Midbrain (tissue), 1 donor: ENCODE measurements around the gene RABGAP1.

Experiments used
- DNase-seq: peaks from one replicate; lab custom pipeline; 2025; lab: John Stamatoyannopoulos, UW

The RABGAP1 gene

GRCh38 chr9:122944960-122945888, 4.4 kb downstream of the RABGAP1 start:
- no peak for DNase-seq

DNA sequence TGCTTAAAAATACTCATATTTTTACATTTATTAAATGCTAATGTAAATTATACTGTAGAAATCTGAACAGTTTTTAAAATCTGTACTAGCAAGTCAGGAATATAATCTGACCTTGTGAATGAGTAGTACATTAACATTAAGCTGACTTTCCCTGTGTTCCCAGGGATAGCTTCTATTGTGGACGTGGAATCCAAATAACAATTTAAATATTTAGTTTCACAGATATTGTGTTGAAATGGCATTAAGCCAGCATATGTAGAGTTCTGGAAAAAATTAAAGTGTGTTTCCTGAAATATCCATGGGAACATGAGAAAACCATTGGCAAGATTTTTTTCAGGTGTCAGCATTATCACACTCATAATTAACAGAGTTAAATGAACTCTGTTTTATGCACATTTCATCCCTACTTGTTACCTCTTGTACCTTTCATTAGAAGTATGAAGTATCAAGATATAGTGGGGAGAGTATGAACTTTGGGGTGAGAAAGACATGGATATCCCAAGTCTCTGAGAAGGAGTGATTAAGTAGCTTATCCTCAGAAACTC, 5.7 kb downstream of the RABGAP1 start:
- DNase-seq, result no peak

- DNase-seq, result no peak
These were observed 7.5 kb downstream of the RABGAP1 start for GRCh38 chr9:122948313-122948712.

GRCh38 chr9:122949696-122950095, 8.9 kb downstream of the RABGAP1 start:
- DNase-seq, result peak; percentile 4

DNA sequence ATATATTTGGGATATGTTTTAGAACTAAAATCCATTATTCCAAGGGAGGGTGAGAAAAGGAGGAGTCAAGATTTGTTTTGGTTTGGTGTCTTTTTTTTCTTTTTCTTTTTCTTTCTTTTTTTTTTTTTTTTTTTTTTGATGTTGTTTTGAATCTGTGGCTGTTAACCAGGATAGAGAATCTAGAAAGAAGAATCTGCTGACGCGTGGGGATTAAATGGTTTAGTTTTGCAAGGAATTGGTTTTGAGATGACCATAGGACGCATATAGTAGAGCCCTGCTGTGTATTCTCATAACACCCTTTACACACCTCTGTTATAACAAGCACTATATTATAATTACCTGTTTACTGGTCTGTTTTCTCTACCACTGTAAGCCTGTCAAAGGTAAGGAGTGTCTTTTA, 9.4 kb downstream of the RABGAP1 start:
- DNase-seq, result no peak

GRCh38 chr9:122951056-122951455, 10.2 kb downstream of the RABGAP1 start:
- DNase-seq, result no peak

GRCh38 chr9:122954253-122954691, 13.5 kb downstream of the RABGAP1 start:
- no peak for DNase-seq

DNA sequence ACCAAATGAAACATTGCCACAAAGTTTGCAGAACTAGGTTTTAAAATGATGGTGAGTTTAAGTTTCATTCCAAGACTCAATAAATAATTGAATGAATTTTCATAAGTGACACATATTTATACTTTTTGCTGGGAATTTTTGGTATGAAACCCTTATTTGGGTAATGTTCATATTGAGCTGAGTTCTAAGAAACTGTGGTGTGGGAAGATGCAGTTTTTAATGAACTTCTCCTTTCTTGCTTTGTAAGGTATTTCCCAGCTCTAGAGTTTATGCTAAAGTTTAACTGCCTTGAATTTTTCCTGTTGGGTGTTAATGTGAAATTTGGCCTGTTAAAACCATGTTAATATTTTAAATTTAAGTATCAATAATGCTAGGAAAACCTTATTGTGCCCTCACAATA, 15.1 kb downstream of the RABGAP1 start:
- no peak for DNase-seq

GRCh38 chr9:122961139-122961538, 20.3 kb downstream of the RABGAP1 start:
- DNase-seq, result no peak

DNA sequence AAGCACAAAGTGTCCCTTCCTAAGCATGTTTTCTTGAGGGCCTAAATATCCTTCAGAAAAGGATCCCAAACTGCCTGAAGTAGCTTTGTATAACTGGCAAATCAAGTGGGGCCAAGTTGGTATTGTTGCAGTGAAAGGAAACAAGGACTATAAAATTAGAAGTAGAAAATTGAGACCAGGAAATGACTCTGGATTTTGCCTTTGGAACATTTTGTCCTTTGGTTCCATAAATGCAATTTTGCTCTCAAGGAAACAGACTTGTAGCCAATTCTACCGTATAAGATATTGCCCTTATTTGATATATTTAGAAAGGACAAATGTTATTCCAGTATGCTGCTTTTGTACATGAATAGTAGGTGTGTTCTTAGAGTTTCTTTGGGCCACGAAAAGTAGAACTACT, 34.4 kb downstream of the RABGAP1 start:
- no peak for DNase-seq

DNA sequence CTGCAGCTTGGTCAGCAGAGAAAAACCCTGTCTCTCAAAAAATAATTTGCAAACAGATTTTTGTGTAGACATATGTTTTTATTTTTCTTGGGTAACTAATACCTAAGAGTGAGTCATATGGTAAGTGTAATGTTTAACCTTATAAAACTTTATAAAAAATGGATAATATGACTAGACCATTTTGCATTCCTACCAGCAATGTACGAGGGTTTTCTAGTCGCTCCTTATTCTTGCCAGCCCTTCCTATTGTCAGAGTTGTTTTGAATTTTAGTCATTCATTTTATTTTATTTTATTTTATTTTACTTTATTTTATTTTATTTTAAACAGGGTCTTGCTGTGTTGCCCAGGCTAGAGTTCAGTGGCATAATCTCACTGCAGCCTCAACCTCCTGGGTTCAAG, 37.8 kb downstream of the RABGAP1 start:
- no peak for DNase-seq

- DNase-seq, result no peak
These were observed 45.2 kb downstream of the RABGAP1 start for GRCh38 chr9:122986010-122986409.

DNA sequence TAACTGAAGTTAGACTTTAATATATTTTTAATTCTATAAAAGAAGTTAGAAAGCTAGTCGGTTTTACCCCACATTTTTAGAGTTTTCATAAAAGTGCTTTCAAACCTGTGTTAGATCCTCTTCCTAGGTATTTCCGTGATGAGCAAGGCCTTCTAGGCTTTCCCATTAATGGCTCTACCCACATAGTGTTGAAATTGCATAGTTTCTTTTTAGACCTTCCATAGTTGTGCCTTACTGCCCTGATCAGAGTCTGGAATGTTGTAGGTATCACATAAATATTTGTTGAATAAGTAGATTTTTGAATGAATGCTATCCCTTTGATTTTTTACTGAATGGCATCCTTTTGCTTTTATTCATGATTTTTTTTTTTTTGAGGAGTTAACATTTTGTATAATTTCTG, 47.3 kb downstream of the RABGAP1 start:
- DNase-seq, result no peak

DNA sequence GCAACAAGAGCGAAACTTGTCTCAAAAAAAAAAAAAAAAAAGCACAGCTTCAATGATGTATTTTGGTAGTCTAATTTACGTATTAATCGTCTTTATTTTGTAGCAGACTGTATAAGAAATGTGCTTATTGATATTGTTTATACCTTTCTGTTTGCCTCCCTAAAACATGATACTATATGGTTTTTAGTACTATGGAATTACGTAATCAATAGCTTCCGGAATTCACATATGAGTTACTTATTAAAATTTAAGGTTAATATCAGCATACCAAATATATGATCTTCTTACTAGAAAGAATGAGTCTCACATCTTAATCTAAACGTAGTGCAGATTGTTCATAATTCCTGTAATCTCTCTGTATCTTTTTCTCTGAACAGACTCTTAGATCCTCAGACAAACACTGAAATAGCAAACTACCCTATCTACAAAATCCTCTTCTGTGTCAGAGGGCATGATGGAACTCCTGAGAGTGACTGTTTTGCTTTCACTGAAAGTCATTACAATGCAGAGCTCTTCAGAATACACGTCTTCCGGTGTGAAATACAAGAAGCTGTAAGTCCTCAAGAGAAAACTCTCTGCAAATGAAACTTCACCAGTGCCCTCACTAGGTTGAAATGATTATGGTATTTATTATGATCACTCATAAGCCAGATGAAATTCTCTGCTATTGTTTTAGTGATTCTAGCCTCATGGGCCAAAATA, 48.3 kb downstream of the RABGAP1 start:
- no peak for DNase-seq

DNA sequence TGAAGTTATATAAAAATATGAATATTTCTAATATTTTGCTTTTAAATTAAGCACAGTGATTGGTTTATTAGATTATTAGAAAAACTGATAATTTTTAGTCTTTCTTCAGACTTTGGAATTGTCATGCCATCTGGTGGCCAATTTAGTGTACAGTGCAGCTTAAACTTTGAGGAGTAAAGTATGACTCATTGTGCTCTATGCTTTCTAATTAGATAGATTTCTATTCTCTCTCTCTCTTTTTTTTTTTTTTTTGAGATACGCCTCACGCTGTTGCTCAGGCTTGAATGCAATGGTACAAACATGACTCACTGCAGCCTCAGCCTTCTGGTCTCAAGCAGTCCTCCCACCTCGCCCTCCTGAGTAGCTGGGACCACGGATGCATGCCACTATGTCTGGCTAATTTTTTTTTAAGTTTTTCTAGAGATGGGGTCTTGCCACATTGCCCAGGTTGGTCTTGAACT, 50.6 kb downstream of the RABGAP1 start:
- peak; percentile 30 for DNase-seq

GRCh38 chr9:122996586-122996985, 55.8 kb downstream of the RABGAP1 start:
- no peak for DNase-seq

DNA sequence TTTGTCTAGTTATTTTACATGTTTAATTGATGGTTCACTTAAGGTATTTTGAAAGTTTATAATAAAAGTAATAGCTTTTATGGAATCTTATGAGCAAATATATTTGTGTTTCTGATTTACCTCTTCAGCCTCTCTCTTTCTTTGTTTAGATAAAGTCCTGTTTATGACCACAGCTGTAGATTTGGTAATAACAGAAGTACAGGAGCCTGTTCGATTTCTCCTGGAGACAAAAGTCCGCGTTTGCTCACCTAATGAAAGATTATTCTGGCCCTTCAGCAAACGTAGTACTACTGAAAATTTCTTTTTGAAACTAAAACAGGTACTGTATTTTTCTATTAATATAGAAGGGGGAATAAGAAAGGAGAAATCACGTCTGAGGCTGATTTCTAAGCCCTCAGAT, 57.6 kb downstream of the RABGAP1 start:
- DNase-seq, result no peak

DNA sequence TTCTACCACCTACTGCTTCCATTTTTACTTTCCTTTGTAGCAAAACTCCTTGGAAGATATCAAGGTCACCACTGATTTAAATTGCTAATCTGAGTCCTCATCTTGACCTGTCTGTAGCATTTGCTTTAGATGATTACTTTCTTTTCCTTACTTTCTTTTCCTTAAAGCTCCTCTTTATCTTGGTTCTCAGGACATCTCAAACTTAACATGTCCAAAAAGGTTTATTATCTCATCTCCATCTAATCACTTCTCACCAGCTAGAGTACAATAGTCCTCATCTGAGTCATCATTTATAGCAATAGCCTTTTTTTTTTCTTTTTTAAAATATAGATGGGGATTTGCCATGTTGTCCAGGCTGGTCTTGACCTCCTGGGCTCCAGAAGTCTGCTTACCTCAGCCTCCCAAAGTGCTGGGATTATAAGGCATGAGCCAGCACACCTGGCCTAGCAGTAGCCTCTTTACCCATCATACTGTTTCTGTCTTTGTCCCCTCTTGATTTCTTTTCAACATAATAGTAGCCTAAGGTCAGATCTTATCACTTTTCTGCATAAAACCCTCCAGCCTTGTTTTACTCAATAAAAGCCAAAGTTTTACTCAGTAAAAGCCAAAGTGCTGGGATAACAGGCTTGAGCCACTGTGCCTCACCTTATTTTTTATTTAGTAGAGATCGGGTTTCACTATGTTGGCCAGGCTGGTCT, 59.7 kb downstream of the RABGAP1 start:
- no peak for DNase-seq

DNA sequence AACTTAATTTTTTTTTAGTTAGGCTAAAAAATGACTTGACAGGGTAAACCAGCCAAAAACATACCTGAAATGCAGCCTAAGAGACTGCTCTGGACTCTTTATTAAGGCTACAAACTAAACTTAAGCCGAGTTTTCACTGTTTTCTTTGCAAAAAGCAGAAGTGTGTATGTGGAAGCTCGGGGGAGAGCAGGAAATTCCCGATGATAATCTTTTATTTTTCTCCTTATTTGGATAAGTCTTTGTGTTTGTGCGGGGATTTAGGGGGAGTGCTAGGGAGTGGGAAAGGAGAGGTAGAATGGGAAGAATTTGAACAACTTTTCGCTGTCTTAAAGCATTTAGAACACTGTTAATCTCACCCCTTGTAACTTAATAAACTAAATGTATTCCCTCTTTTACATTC, 61.9 kb downstream of the RABGAP1 start:
- no peak for DNase-seq

GRCh38 chr9:123003466-123003865, 62.6 kb downstream of the RABGAP1 start:
- no peak for DNase-seq

GRCh38 chr9:123005964-123006363, 65.1 kb downstream of the RABGAP1 start:
- DNase-seq, result no peak

- DNase-seq, result no peak
These were observed 66.4 kb downstream of the RABGAP1 start for GRCh38 chr9:123007269-123007668.
